Astrocyte (in vitro differentiated cells and primary cell): ENCODE results near the gene GALNS. TPM values are rescaled to one million over a fixed set of nuclear protein-coding genes. Genes with fewer than 3 reads are reported as not detected.
A peak's percentile ranks its signal among the peaks of the same experiment; 100 is the strongest.

Experiments used
- DNase-seq: peaks from one replicate; pipeline ENCODE4 v3.0.0-alpha.2; 2010; ENCODE audit warnings: low read depth
- FAIRE-seq: peaks from 2 replicates; lab custom pipeline; 2011; peaks lifted over from hg19 to GRCh38; lab: Jason Lieb, UNC
- H2AFZ ChIP-seq: 2 replicates; pipeline ENCODE4 v1.6.0; 2012; ENCODE audit warnings: low read depth, low read length, inconsistent platforms
- H3K27ac ChIP-seq: 2 replicates; pipeline ENCODE4 v1.5.1; 2011; ENCODE audit warnings: low read depth, low read length, inconsistent platforms
- H3K27me3 ChIP-seq: 2 replicates; pipeline ENCODE4 v1.6.0; 2011; ENCODE audit warnings: low read length, inconsistent platforms; ENCODE audit not compliant: insufficient read depth
- H3K36me3 ChIP-seq: 2 replicates; pipeline ENCODE4 v1.5.1; 2011; ENCODE audit warnings: low read length, inconsistent platforms; ENCODE audit not compliant: insufficient read depth
- H3K4me1 ChIP-seq: 2 replicates; pipeline ENCODE4 v1.5.1; 2011; ENCODE audit warnings: low read length, inconsistent platforms; ENCODE audit not compliant: insufficient read depth
- H3K4me2 ChIP-seq: 2 replicates; pipeline ENCODE4 v1.6.0; 2012; ENCODE audit warnings: low read length, inconsistent platforms
- H3K4me3 ChIP-seq: 2 replicates; pipeline ENCODE4 v1.5.1; 2011; ENCODE audit warnings: low read depth, mild to moderate bottlenecking, low read length, inconsistent platforms; ENCODE audit not compliant: insufficient read depth
- H3K79me2 ChIP-seq: 2 replicates; pipeline ENCODE4 v1.6.0; 2012; ENCODE audit warnings: mild to moderate bottlenecking, low read length, inconsistent platforms; ENCODE audit not compliant: insufficient read depth
- H3K9ac ChIP-seq: 2 replicates; pipeline ENCODE4 v1.6.0; 2012; ENCODE audit warnings: mild to moderate bottlenecking, low read length, inconsistent platforms
- H3K9me3 ChIP-seq: 2 replicates; pipeline ENCODE4 v1.5.1; 2012; ENCODE audit warnings: low read depth, mild to moderate bottlenecking, low read length, inconsistent platforms; ENCODE audit not compliant: insufficient read depth
- H4K20me1 ChIP-seq: 2 replicates; pipeline ENCODE4 v1.6.0; 2012; ENCODE audit warnings: low read length, inconsistent platforms; ENCODE audit not compliant: insufficient read depth
- H3K27ac Mint-ChIP-seq: one replicate; pipeline ENCODE4 v1.8.0; 2021; ENCODE audit warnings: mild to moderate bottlenecking, mixed read lengths; ENCODE audit not compliant: unreplicated experiment
- H3K27me3 Mint-ChIP-seq: one replicate; pipeline ENCODE4 v1.8.0; 2021; ENCODE audit warnings: low read depth, mixed read lengths; ENCODE audit not compliant: unreplicated experiment
- H3K36me3 Mint-ChIP-seq: one replicate; pipeline ENCODE4 v1.8.0; 2021; ENCODE audit warnings: low read depth, mixed read lengths; ENCODE audit not compliant: unreplicated experiment
- H3K4me1 Mint-ChIP-seq: one replicate; pipeline ENCODE4 v1.8.0; 2021; ENCODE audit warnings: low read depth, mixed read lengths; ENCODE audit not compliant: unreplicated experiment
- H3K4me3 Mint-ChIP-seq: one replicate; pipeline ENCODE4 v1.8.0; 2021; ENCODE audit warnings: mild to moderate bottlenecking, moderate library complexity, mixed read lengths; ENCODE audit not compliant: unreplicated experiment
- H3K9me3 Mint-ChIP-seq: one replicate; pipeline ENCODE4 v1.8.0; 2021; ENCODE audit warnings: mild to moderate bottlenecking, mixed read lengths; ENCODE audit not compliant: unreplicated experiment
- EZH2 ChIP-seq: IDR thresholded peaks from 2 replicates; pipeline ENCODE4 v1.6.1; 2012; ENCODE audit warnings: mild to moderate bottlenecking, low read length, inconsistent platforms; ENCODE audit not compliant: insufficient read depth
- total RNA-seq: library from RNA; stranded (reverse); gene quantifications from 2 replicates; pipeline ENCODE4 v1.2.1, GENCODE V29; 2021
- TF ChIP-seq, protein P1 (sequence below): IDR thresholded peaks from 2 replicates; pipeline ENCODE4 v1.5.1; 2011; ENCODE audit warnings: low read depth, mild to moderate bottlenecking, inconsistent platforms, low read length, moderate library complexity; ENCODE audit not compliant: insufficient read depth

GALNS gene
- total RNA-seq, 1 donor from 2014 or later = 31.7 TPM

GRCh38 chr16:88888461-88889387, 32.0 kb upstream of the GALNS start:
- DNase-seq = no peak
- H3K27me3 Mint-ChIP-seq = peaks cover 25% of the 10 kb centered on the region
- Histone ChIP-seq H3K79me2 (no peaks in the 10 kb centered on the region), H2AFZ (no peak overlapping the region), H3K4me3 (no peak overlapping the region), H3K9me3 (no peaks in the 10 kb centered on the region), H3K9ac (no peak overlapping the region), H3K36me3 (no peaks in the 10 kb centered on the region), H3K4me2 (no peak overlapping the region), H3K4me1 (no peaks in the 10 kb centered on the region), H3K27me3 (no peaks in the 10 kb centered on the region), H4K20me1 (no peaks in the 10 kb centered on the region), H3K27ac (no peak overlapping the region)
- H3K4me3 Mint-ChIP-seq = no peak overlapping the region
- FAIRE-seq = no peak
- peaks cover 5% of the 10 kb centered on the region for H3K36me3 Mint-ChIP-seq
- no peaks in the 10 kb centered on the region for H3K4me1 Mint-ChIP-seq
- no peak for TF ChIP-seq EZH2
- TF ChIP-seq, protein P1, sequence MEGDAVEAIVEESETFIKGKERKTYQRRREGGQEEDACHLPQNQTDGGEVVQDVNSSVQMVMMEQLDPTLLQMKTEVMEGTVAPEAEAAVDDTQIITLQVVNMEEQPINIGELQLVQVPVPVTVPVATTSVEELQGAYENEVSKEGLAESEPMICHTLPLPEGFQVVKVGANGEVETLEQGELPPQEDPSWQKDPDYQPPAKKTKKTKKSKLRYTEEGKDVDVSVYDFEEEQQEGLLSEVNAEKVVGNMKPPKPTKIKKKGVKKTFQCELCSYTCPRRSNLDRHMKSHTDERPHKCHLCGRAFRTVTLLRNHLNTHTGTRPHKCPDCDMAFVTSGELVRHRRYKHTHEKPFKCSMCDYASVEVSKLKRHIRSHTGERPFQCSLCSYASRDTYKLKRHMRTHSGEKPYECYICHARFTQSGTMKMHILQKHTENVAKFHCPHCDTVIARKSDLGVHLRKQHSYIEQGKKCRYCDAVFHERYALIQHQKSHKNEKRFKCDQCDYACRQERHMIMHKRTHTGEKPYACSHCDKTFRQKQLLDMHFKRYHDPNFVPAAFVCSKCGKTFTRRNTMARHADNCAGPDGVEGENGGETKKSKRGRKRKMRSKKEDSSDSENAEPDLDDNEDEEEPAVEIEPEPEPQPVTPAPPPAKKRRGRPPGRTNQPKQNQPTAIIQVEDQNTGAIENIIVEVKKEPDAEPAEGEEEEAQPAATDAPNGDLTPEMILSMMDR = no peak
- H3K27ac Mint-ChIP-seq = no peak overlapping the region
- H3K9me3 Mint-ChIP-seq = peaks cover 10% of the 10 kb centered on the region

GRCh38 chr16:88888057-88888456, 31.3 kb upstream of the GALNS start:
- Histone ChIP-seq H3K27ac (no peak overlapping the region), H3K9ac (no peak overlapping the region), H2AFZ (no peak overlapping the region), H4K20me1 (no peaks in the 10 kb centered on the region), H3K4me2 (no peak overlapping the region), H3K36me3 (no peaks in the 10 kb centered on the region), H3K4me1 (no peaks in the 10 kb centered on the region), H3K27me3 (no peaks in the 10 kb centered on the region), H3K9me3 (no peaks in the 10 kb centered on the region), H3K79me2 (no peaks in the 10 kb centered on the region), H3K4me3 (no peak overlapping the region)
- TF ChIP-seq, protein P1 = no peak
- no peak for TF ChIP-seq EZH2
- Mint-ChIP-seq H3K4me1 (no peaks in the 10 kb centered on the region), H3K9me3 (peaks cover 10% of the 10 kb centered on the region), H3K36me3 (peaks cover 5% of the 10 kb centered on the region), H3K4me3 (no peak overlapping the region), H3K27me3 (peaks cover 25% of the 10 kb centered on the region), H3K27ac (peak overlapping the region; percentile 72)
- FAIRE-seq = no peak
- DNase-seq = no peak
